ENCODE data around the gene GNG4.
"Not testable (repeated sequence)": the region's sequence is repeated elsewhere in the genome, so short reads cannot be mapped to it uniquely, and the experiment has no call there.

Gene GNG4

DNA sequence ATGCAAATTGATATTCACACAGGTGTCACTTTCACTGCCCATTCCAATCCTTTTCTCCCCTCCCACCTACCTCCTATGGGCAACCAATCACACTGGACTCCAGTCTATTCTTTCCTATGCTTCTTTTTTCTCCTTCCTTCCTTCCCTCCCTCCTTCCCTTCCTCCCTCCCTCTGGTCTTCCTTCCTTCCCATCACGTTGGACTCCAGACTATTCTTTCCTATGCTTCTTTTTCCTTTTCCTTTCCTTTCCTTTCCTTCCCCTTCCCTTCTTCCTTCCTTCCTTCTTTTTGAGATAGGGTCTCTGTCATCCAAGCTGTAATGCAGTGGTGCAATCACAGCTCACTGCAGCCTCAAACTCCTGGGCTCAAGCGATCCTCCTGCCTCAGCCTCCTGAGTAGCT, 64.6 kb downstream of the GNG4 start:
- no peak for DNase-seq (ENCODE audit: low spot score)

DNA sequence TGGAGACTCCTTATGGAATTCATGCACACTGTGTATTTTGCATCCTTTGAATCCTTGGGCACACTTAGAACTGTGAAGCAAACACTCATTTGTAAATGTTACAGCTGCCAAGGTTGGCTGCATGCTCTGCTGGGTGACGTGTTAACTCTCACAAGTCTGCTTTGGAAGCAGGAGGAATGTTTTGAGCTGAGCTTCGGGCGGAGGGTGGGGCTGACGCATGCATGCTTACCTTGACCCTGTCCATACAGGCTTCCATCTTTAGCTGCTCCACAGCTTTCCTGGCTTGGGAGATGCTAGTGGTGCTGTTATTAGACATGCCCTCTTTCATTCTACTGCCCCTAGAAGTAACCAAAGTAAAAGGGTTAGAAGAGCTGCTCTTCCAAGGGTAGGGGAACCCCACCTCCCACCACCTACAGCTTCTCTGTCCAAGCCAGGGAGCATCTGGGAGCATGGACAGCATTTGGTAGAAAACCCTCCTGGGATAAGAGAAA, 66.0 kb downstream of the GNG4 start:
- peak; percentile 53 for DNase-seq (ENCODE audit: low spot score)

DNA sequence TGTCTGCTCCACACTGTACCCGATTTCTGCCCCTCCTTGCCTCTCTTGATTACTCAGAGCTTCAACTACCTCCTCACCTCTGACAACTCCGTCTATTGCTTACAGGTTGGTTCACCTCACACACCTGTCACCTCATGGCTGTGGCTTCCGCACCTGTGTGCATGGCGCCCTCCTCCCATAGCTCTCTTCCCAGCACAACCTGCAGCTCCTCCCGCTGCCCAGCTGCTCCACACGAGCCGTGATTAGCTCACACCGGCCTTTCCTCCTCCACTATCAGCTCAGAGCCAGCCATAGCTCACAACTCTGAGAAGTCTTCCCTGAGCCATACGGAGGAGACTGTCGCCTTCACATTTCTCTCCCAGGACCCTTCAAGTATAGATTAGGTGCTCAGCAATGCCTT, 67.5 kb downstream of the GNG4 start:
- DNase-seq (ENCODE audit: low spot score): no peak

DNA sequence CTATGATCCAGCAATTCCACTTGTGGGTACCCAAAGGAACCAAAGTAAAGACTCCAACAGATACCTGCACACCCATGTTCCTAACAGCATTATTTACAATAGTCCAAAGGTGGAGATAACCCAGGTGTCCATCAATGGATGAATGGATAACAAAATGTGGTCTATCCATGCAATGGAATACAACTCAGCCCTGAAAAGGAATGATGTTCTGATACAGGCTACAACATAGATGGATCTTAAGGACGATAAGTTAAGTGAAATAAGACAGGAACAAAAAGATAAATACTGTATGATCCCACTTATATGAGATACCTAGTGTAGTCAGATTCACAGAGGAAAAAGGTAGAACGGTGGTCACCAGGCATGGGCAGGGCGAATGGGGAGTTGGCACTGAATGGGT, 69.7 kb downstream of the GNG4 start:
- DNase-seq (ENCODE audit: low spot score): no peak

DNA sequence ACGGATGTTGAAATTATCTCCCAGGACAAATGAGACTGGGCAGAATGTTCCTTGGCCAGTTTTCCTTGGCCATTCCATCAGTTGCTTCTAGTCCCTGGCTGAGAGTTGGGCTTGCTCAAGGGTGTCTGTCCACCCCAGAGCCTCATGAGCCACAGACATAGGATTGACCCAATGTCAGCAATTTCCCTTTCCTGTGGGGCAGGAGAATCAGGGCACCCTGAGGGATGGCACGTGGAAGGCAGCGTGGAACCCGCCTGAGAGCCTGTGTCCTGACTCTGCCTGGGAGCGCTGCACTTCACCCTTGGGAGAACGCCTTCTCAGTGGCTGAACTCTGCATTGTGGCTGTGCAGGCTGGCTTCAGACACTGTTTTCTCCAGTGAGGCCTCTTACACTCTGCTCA, 74.0 kb downstream of the GNG4 start:
- DNase-seq (ENCODE audit: low spot score): no peak

DNA sequence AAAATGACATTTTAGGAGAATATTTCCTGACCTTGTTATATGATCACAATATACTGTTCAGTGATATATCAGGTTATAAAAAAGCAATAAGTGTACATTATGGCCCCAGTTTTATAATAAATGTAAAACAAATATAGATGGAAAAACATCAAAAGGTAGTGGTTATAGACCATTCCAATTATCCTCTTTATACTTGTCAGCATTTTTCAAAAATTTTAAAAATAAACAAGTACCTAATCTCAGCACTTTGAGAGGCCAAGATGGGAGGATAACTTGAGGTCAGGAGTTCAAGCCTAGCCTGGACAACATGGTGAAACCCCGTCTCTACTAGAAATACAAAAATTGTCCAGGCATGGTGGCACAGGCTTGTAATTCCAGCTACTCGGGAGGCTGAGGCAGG, 75.7 kb downstream of the GNG4 start:
- no peak for DNase-seq (ENCODE audit: low spot score)

DNA sequence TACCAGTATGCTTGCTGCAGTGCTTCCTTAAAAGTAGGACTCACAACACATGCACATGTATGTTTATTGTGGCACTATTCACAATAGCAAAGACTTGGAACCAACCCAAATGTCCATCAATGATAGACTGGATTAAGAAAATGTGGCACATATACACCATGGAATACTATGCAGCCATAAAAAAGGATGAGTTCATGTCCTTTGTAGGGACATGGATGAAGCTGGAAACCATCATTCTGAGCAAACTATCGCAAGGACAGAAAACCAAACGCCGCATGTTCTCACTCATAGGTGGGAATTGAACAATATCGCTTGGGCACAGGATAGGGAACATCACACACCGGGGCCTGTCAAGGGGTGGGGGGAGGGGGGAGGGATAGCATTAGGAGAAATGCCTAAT, 76.6 kb downstream of the GNG4 start:
- DNase-seq (ENCODE audit: low spot score): not testable (repeated sequence)

DNA sequence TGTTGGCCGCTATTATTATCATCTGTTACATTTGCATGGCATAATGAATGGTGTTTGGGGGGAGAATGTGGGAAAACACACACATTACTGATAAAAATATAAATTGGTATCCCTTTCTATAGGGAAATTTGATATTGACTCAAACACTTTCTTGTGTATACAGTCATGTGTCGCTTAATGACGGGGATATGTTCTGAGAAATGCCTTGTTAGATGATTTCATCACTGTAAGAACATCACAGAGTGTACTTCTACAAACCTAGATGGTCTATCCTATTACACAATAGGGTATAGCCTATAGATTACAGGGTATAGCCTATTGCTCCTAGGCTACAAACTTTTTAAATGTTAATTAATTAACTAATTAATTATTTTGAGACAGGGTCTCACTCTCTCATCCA, 78.1 kb downstream of the GNG4 start:
- DNase-seq (ENCODE audit: low spot score): no peak

DNA sequence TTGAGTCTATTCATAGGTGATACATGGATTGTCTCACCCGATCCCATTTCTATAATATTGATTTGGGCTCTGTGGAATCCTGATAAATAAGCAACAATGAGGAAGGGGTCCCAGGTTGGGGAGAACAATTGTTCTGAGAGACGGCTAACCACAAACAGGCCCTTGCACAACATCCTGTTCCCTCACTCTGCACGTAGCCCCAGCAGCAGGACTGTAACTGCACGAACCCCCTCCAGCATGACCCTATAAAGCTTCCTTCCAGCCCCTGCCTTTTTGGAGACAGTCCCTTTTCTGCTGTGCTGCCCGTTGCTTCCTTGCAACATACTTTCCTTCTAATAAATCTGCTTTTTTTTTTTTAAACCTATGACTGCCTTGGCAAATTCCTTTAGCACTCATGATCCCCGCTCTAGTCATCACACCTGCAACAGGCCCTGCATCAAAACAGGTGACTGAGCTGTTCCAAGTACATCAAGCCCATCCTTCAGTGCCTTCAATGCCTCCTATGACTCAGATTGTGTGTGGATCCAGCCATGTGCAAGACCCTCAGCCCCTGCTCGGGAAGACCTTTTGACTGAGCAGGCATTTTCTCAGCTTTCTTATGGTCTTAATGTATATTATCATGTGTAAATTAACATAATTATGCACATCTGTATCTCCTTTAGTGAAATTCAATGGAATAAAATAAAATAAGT, 81.6 kb downstream of the GNG4 start:
- no peak for DNase-seq (ENCODE audit: low spot score)

DNA sequence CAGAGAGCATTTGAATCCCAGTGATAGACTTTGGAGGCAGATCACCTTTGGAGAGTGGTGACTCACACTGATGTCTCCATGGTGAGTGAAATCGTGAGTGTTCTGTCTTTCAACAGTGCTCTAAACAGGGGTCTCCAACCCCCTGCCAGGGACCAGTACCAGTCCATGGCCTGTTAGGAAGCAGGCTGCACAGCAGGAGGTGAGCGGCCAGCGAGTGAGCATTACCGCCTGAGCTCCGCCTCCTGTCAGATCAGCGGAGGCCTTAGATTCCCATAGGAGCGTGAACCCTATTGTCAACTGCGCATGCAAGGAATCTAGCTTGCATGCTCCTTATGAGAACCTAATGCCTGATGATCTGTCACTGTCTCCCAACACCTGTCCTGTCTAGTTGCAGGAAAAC, 83.5 kb downstream of the GNG4 start:
- DNase-seq (ENCODE audit: low spot score): no peak

DNA sequence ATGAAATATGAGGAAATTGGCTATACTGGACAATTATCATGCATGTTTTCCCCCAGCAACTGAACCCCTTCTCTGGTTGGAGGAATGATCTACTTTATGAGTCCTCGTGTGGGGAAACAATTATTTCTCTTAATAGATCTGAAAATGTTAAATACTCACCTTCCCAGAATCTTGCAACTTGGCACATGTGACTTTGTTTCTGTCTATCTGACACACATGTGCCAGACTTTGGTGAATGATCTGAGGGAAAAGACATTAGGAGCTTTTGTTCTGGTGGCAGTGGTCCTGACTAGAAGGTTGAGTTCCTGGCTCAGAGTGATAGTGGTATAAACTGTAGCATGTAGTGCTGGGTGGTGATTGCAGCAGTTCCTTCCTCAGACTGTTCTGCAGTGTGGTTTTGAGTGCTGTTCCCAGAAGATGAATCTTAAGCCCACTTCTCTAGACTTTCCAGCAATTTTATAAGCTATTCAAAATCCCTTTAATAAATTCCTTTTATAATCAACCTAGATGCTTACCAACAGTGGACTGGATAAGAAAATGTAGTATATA, 86.0 kb downstream of the GNG4 start:
- DNase-seq (ENCODE audit: low spot score): no peak

DNA sequence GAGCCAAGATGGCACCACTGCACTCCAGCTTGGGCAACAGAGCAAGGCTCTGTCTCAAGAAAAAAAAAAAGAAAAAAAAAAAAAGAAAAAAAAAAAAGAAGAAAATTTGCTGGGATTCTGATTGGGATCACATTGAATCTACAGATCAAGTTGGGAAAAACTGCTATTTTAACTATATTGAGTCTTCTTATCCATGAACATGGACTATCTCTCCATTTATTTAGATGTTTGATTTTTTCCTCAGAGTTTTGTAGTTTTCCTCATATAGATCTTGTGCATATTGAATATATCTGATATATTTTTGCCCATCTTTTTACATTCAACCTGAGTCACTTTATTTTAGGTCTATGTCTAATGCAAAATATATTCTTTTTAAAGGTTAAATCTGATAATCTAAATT, 87.0 kb downstream of the GNG4 start:
- DNase-seq (ENCODE audit: low spot score): no peak

DNA sequence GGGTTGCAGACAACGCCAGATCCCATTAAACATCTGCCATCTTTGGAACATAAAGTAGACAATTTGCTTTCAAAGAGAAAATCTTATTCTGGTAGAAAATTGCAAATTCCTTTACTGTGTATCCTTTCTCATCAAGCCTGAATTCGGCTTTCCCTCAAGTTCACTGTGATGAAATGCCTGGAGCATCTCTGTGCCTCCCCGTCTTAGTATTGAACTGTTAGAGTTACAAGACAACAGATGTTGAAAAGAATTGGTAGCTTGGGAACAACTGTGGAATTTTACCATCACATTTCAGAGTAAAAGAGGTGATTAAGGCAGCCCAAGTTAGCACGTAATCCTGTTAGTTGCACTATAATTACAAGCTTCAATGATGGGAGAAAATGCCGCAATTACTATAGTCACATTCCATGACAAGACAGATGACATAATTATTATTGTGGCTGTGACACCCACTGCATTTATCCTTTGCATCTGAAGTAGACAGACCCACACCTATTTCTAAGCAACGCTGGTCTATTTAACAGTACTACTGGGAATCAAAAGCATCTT, 90.9 kb downstream of the GNG4 start:
- DNase-seq (ENCODE audit: low spot score): no peak

DNA sequence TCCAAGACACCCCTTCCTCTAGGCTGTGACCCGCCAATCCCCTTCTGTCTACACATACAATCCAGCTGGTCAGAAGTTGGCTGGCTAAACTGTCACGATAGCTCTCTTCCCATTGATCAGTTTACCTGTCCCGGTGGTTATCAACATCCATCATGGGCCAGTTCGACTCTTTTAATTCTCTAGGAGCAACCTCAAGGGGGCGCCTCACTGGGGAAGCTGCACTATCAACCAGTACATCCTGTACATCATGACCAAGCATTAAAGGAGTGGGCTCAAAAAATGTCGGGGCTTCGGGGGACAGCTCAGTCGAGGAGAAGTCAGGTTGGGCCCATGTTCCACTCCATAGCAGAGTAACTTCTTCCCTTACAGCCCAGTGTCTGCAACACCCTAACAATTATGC, 92.1 kb downstream of the GNG4 start:
- no peak for DNase-seq (ENCODE audit: low spot score)

DNA sequence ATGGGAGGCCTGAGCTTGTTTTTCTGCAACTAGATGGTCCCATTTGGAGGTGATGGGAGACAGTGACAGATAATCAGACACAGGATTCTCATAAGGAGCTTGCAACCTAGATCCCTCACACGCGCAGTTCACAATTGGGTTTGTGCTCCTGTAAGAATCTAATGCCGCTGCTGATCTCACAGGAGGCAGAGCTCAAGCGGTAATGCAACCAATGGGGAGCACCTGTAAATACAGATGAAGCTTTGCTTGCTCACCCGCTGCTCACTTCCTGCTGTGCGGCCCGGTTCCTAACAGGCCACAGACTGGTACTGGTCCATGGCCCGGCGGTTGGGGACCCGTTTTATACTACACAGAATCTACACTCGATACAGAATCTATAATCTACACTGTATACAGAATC, 92.8 kb downstream of the GNG4 start:
- DNase-seq (ENCODE audit: low spot score): no peak

DNA sequence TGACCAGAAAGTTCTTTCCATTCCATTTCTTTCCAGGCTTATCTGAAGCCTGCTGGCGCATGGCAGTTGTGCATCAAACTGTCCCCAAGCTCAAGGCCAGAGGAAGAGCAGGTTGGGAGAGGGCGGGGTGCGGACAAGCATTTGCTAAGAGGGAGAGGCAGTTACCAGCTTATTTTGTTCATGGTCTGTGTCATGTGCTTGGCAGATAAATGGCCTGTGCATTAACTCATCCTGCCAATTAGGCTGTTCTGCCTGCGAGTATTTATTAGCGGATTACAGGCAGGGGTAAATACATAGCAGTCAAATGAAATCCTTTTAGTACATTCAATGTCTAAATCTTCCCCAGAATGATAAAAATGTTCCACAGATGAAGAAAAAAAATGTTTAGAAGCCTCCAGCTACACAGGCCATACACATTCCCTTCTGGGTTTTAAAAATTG, 96.5 kb downstream of the GNG4 start:
- DNase-seq (ENCODE audit: low spot score): no peak

DNA sequence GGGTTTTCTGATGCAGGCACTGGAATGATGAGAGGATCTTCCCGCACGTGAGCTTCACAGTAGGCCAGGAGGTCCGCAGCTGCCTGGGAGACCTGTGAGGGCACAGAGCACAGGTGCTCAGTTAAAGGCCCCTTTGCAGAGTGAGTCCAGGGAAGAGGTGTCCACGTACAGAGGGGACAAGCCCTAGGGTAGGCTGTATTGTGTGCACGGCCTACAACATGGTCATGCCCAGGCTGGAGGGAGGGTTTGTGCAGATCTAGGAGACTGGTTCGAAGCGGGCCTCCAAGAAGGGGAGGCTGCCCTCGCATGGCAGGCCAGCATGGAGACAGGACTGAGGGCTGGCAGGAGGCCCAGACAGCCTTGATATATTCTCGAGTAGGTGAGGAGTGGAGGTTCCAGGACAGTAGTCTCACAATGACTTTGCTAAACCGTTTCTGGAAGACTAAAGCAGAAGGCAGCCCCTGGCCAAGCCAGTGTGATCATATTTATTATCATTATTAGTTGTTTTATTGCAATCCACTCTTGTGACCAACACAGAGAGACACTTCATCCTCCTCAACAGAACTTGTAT, 97.4 kb downstream of the GNG4 start:
- DNase-seq (ENCODE audit: low spot score): no peak

DNA sequence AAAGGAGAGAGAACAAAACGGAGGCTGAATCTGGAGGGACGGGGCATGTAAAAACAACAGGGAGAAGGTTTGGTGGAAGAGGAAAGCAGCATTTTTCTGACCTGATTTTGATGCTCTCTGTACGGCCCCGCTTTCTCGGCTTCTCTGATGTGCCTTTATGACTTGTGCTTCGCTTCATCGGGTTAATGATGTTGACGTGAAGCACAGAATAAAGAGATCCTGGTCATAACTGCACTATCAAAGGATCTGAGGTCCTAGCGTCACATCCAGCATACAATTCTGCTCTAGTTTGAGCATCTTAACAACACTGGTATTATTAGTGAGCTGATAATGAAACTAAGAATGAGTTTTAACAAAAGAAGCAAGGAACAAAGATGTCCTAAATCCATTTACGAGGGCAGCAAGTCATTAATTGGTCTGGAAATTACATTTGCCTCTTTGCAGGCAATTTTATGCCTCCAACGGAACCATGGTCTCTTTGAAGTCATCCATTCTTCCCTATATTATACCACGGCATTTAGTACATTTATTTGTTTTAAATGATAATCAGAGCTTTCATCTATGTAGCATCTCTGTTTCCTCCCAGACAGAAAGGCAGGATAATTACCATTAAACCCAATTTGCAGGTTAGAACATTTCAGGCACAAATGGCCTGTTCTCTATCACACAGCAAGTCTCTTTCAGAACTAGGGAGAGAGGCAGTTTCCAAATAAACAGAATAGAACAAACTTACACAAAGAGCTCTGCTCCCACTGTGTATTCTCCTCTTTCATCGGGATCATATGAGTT, 100.0 kb downstream of the GNG4 start:
- no peak for DNase-seq (ENCODE audit: low spot score)

DNA sequence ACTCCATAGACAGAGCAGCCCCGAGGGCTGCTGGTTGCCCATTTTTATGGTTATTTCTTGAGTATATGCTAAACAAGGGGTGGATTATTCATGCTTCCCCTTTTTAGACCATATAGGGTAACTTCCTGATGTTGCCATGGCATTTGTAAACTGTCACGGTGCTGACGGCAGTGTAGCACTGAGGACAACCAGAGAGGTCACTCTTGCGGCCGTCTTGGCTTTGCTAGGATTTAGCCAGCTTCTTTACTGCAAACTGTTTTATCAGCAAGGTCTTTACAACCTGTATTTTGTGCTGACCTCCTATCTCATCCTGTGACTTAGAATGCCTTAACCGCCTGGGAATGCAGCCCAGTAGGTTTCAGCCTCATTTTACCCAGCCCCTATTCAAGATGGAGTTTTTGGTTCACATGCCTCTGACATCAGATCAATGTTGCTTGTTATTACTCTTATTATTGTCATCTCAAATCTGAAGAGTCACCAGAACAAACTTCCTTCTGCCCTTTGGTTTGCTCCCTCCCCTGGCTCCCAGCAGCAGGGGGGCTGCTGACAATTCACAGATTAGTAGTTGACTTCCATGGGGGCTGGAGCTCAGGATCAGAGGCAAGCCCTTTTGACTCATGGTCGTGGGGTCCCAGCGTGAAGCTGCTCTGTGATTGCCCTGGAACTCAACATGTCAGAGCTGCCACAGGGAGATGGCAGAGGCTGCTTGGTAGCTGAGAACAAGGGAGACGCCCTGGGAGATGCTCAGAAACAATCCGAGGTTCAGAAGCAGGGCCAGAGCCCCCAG, 103.0 kb downstream of the GNG4 start:
- DNase-seq (ENCODE audit: low spot score): not testable (repeated sequence)

DNA sequence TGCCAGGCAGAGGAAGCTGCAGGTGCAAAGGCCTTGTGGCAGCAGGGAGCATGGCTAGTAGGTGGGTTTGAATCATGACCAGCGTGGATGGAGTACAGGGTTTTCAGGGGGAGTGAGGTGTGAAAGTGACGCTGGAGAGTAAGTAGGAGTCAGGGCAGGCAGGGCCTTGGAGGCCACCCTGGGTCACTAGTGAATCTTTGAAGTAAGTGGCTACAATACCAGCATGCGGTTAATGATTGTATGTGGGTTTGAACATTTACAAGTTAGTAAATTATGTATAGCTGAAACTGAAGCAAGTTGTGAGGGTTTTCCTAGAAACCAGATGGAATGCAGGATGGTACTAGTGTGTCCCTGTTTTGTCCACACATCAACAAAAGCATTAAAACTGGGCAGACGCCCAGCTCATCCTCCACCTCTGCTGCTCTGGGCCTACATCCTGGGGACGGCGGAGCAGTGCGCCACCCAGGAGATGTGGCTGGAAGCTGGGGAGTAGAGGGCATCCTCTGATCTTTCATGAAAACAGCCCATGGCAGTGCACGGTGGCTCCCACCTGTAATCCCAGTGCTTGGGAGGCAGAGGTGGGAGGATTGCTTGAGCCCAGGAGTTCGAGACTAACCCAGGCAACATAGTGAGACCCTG, 104.2 kb downstream of the GNG4 start:
- no peak for DNase-seq (ENCODE audit: low spot score)

DNA sequence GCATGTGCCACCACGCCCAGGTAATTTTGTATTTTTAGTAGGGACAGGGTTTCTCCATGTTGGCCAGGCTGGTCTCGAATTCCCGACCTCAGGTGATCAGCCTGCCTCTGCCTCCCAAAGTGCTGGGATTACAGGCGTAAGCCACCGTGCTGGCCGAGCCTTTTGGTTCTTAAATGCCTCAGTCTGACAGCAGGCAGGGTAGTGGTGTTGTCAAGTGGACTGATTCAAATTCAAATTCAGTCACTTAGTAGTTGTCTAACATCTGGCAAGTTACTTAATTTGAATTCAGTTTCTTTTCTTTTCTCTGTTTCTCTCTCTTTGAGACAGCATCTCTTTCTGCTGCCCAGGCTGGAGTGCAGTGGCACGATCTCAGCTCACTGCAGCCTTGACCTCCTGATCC, 106.7 kb downstream of the GNG4 start:
- not testable (repeated sequence) for DNase-seq (ENCODE audit: low spot score)
